ENCODE data around the gene ANKRD13D.

Gene ANKRD13D

DNA sequence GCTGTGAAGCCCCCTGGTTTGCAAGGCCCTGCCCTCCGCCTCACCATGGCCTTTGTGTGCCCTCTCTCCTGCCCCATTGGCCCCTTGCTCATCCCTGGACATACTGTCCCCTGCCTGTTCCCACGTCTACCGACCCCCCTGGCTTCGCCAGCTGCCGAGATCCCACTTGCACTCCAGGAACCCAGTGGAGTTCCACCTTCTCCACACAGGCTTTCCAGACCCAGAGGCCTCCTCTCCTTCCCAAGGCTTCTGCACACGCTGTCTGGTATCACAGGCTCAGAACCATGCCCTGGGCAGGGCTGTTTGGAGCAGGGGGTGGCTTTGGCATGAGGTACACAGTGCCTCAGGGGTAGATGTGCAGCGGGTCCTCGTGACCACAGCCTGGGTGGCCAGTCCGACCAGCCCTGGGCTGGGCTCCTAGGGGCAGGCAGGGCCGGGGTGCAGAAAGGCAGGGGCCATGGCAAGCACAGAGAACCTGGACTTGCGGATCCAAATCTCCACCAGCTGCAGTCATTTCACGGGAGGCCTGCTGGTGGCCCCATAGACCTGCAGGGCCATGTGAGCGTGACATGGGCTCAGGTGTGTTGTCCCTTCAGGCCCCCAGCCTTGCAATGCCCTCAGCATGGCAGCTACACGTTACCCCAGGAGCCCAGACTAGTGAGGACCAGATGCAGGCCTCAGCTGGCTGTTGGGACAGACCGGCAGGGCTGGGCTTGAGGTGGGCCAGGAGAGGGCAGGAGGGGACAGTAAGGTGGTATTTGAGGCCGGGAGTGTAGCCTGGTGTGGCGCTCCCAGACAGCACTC lies 13.3 kb upstream of the ANKRD13D start:
- DNase-seq, result no peak

DNA sequence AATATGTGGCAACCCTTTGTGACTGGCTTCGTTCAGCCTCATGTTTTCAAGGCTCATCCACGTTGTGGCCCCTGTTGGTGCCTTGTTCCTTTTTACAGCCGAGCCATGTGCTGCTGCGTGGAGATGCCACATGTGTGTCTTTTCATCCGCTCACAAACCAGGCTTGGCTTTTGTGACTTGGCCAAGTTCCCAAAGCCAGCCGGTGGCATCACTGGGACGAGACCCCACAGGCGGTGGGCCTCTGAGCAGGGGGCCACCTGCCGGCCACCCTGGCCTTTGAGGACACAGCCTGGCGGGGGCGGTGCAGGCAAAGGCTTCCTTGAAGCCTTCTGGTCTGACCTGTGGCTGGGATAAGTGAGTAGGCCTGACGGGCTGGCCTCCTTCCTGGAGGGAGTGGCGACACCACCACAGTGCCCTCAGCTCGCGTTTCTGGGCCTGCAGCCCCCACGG lies 12.3 kb upstream of the ANKRD13D start:
- no peak for DNase-seq

- no peak for DNase-seq
These were observed 11.7 kb upstream of the ANKRD13D start for GRCh38 chr11:67277231-67277961.

GRCh38 chr11:67278135-67278938 lies 10.8 kb upstream of the ANKRD13D start:
- DNase-seq, result no peak

DNA sequence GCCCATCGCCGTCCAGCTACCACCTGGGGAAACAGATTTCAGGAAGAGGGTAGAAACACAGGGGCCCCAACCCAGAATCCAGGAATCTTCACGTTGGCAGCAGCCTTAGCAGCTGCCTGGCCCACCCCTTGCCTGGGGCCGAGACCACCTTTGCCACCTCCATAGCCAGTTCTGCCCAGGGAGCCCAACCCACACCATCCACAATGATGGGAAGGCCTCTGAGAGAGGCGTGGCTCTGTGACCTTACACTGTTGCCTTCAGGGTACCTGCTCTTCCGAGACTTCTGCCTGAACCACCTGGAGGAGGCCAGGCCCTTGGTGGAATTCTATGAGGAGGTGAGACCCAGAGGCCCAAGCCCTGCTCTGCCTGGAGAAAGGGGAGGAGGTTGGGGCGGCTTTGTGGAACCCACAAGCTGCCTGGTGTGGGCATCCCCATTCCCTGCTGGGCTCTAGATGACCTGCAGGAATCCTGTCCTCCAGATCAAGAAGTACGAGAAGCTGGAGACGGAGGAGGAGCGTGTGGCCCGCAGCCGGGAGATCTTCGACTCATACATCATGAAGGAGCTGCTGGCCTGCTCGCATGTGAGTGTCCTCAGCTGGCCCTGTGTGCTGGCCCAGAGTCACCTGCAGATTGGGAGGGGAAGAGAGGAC lies 10.0 kb upstream of the ANKRD13D start:
- DNase-seq, result no peak

DNA sequence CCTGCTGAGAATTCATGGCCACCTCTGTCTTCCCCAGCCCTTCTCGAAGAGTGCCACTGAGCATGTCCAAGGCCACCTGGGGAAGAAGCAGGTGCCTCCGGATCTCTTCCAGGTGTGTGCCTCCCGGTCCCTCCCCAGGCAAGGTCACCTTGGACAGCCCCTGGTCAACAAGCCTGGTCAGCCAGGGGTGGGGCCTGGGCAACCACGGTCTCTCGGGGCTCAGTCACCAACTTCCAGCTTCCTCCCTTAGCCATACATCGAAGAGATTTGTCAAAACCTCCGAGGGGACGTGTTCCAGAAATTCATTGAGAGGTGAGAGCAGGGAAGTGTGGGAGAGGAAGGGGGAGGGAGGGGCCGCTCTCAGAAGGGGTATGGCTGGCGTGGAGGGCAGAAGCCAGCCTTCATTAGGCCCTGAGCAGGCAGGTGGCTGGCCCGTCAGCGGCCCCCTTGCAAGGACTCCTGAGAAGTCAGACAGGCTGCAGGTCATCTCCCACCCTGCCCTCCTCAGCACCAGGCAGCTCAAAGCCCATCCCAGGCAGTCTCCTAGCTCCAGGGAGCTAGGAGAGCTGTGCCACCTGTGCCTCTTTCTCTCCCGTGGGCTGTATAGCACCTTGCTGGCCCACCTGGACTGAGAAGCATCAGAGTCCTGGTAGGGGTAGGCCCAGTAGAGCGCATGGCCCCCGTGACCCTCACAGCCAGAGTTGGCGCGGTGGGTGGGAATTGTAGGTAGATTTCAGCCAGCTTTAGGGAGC lies 9.3 kb upstream of the ANKRD13D start:
- DNase-seq, result no peak

GRCh38 chr11:67280341-67280787 lies 8.7 kb upstream of the ANKRD13D start:
- DNase-seq, result no peak

DNA sequence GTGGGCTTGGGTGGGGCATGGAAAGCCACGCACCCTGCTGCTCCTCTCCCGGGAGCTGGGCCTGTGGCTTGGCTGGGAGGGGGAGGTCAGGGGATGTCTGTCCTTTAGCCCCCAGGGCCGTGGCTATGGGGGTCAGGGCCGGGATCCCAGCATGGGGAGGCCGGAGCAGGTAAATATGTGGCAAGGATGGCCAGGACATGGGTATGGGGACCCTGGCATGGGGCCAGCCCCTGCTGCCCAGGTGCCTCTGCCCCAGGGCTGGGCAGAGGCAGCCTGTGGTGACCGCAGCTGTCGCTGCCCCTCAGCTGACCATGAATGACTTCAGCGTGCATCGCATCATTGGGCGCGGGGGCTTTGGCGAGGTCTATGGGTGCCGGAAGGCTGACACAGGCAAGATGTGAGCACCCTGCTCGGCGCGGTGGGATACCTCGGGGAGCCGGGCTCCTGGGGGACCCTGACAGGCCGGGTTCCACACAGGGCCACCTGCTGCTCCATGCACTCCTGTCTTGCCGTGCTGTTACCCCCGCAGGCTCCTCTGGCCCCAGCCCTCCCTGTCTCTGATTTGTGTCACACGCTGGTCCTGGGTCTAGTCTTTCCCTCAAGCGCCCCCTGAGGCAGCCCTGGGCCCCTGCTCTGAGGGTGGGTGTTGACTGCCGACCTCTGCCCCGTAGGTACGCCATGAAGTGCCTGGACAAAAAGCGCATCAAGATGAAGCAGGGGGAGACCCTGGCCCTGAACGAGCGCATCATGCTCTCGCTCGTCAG lies 8.1 kb upstream of the ANKRD13D start:
- DNase-seq, result no peak

DNA sequence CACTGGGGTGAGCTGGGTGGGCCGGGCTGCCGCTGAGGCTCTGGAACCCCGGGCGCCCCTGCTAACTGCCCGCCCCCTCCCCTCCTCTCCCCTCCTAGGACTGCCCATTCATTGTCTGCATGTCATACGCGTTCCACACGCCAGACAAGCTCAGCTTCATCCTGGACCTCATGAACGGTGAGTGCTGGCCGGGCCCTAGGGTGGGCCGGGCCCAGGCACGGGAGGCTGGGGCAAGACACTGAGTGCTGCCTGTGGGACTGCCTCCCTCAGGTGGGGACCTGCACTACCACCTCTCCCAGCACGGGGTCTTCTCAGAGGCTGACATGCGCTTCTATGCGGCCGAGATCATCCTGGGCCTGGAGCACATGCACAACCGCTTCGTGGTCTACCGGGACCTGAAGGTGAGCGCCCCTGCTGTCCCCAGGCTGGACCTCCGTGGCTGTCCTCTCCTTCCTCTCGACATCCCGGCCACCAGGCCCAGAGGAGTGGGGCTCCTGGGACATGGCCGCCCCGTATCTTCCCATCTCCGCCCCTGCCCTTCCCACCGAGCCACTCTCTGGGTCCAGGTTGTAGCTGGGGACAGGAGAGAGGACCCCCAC lies 7.5 kb upstream of the ANKRD13D start:
- DNase-seq, result no peak

DNA sequence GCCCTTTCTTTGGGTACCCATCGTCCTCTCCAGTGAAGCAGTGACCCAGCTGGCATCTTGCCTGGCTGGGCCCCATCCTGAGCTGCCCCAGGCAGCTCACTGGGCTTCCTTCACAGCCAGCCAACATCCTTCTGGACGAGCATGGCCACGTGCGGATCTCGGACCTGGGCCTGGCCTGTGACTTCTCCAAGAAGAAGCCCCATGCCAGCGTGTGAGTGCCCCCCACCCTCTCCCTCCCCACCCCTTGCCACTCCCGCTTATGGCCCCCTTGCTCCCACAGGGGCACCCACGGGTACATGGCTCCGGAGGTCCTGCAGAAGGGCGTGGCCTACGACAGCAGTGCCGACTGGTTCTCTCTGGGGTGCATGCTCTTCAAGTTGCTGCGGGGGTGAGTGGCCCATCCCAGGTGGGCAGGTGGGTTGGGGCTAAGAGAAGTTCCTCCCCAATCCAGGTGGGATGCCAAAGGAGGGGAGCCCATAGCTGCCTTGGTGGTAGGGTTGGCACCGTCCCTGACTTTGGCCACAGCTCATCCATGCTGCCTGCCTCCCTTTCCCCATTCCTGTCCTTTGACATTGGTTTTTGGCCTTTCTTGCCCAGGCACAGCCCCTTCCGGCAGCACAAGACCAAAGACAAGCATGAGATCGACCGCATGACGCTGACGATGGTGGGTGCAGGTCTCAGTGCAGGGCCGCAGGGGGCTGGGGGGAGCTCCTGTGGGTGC lies 6.8 kb upstream of the ANKRD13D start:
- DNase-seq, result no peak

DNA sequence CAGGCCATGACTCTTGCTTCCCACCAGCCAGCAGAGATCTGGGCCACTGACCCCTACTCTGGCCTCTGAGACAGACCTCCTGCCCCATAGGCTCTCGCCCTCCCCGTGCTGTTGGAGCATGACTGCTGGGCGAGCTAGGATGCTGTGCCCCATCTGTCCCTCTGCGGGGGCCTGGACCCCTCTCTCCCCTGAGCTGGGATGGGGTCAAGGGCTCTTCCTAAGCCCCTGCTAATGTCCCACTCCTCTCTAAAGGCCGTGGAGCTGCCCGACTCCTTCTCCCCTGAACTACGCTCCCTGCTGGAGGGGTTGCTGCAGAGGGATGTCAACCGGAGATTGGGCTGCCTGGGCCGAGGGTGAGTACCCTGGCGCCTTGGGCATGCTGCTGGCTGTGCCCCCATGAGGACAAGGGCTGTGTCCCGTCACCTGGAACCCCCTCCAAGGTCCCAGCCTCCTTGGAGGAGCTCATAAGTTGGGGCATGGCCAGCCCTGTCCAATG lies 6.2 kb upstream of the ANKRD13D start:
- DNase-seq, result no peak

DNA sequence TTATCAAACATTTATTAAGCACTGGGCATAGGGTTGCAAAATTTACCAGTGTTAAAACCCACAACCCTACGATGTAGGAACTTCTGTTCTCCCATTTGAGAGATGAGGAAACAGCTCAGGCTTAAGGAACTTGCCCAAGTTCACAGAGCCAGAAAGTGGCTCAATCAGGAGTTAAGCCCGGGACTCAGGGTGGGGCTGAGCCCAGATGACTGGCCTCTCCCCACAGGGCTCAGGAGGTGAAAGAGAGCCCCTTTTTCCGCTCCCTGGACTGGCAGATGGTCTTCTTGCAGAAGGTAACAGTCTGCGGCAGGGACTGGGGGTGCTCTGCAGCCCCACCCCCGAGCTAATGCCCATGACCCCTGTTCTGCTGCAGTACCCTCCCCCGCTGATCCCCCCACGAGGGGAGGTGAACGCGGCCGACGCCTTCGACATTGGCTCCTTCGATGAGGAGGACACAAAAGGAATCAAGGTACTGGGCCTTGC lies 5.6 kb upstream of the ANKRD13D start:
- no peak for DNase-seq

DNA sequence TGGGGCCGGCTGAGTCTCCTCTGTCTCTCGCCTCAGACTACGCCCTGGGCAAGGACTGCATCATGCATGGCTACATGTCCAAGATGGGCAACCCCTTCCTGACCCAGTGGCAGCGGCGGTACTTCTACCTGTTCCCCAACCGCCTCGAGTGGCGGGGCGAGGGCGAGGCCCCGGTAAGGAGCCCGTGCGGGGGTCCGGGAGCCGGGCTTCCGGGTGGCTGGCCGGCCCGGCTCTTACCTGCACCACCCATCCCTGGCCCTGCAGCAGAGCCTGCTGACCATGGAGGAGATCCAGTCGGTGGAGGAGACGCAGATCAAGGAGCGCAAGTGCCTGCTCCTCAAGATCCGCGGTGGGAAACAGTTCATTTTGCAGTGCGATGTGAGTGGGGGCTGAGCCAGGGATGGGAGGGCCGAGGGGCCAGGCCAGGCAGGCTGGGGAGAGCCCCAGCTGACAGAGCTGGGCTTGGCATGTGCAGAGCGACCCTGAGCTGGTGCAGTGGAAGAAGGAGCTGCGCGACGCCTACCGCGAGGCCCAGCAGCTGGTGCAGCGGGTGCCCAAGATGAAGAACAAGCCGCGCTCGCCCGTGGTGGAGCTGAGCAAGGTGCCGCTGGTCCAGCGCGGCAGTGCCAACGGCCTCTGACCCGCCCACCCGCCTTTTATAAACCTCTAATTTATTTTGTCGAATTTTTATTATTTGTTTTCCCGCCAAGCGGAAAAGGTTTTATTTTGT lies 4.1 kb upstream of the ANKRD13D start:
- DNase-seq, result no peak

DNA sequence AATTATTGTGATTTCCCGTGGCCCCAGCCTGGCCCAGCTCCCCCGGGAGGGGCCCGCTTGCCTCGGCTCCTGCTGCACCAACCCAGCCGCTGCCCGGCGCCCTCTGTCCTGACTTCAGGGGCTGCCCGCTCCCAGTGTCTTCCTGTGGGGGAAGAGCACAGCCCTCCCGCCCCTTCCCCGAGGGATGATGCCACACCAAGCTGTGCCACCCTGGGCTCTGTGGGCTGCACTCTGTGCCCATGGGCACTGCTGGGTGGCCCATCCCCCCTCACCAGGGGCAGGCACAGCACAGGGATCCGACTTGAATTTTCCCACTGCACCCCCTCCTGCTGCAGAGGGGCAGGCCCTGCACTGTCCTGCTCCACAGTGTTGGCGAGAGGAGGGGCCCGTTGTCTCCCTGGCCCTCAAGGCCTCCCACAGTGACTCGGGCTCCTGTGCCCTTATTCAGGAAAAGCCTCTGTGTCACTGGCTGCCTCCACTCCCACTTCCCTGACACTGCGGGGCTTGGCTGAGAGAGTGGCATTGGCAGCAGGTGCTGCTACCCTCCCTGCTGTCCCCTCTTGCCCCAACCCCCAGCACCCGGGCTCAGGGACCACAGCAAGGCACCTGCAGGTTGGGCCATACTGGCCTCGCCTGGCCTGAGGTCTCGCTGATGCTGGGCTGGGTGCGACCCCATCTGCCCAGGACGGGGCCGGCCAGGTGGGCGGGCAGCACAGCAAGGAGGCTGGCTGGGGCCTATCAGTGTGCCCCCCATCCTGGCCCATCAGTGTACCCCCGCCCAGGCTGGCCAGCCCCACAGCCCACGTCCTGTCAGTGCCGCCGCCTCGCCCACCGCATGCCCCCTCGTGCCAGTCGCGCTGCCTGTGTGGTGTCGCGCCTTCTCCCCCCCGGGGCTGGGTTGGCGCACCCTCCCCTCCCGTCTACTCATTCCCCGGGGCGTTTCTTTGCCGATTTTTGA lies 3.3 kb upstream of the ANKRD13D start:
- DNase-seq, result no peak

DNA sequence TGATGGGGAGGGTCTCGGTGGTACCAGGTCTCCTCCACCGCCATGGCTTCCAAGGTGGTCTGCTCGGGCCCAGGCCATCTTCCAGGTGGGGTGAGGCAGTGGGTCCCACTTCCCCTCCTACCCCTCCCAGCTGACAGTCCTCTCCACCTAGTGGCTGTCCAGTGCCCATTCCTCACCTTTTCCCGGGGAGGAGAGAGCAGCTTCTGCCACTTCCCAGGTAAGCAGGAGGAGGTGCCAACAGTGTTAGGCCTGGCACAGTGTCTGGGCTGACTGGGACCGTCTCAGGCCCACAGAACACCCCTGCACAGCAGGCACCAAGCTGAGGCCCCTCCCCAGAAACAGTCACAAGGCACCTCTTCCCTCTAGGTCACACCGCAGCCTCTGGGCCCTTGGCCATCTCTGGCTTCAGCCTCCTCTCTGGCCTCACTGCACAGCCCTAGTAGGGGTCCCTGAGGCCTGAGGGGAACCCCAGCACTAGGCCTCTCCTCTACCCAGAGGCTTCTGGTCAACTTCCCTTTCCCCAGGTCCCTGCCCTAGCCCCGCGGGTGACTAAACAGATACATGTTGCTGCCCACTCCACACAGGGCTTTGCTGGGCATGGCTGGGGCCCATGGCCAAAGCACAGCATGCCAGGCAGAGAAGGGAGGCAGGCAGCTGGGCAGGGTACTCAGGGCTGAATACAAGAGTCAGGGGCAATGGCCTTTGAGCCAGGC lies 2.3 kb upstream of the ANKRD13D start:
- DNase-seq, result no peak

DNA sequence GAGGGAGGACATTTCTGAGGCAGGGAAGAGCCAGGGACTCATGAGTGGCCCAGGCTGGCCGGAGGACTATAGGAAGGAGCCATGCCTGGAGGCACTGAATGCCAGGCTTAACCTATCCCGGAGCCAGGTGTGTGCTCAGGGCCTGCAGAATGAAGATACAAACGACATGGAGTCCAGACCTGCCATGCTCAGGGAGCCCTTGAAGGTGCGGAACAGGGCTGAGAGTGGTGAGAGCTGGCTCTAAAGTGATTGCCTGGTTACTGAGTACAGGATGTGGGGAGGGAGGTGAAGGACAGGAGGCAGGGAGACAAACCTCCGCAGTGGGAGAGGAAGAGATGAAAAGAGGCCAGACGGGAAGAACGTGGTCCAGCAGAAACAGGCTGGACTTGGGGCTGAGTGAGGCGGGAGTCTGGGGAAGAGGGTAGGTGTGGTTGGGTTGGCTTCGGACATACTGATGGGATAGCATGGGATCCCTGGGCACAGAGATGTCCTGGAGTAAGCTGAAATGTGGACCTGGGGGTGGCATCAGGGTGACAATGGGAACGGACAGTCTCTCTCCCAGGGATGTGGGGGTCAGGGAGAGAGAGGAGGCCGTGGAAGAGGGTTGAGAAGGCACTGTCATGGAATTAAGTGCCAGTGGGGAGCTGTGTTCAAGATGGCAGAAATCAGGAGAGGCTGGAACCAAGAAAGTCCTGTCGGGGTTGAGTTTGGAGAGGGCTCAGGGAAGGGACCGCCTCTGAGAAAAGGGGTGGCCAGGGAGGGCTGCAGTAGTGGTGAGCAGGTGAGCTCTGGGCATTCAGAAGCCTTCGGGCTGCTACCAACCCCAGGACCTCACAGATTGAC lies 1.5 kb upstream of the ANKRD13D start:
- no peak for DNase-seq

GRCh38 chr11:67288198-67288451 lies 978 bp upstream of the ANKRD13D start:
- DNase-seq, result no peak

Measured in NCI-H1930 (cell line).